ENCODE data around the gene PGGT1B. TPM values are rescaled to one million over a fixed set of nuclear protein-coding genes. Genes with fewer than 3 reads are reported as not detected.

Gene PGGT1B
- total RNA-seq, 1 experiment from 2014 or later = 37.7 TPM

- peaks cover 37% of the 10 kb centered on the region for H3K27me3 ChIP-seq (ENCODE audit: control insufficient read depth, insufficient read depth, low read length)
- POLR2A ChIA-PET = no interaction called here
These were observed 83.7 kb downstream of the PGGT1B start for GRCh38 chr5:115179030-115179393.

GRCh38 chr5:115170929-115171510 is 91.7 kb downstream of the PGGT1B start:
- H3K27me3 ChIP-seq (ENCODE audit: control insufficient read depth, insufficient read depth, low read length) = peaks cover 28% of the 10 kb centered on the region
- no peaks in the 10 kb centered on the region for H3K9me3 ChIP-seq (ENCODE audit: control insufficient read depth, insufficient read depth, low read depth, low read length)
- no TSS peak for BruUV-seq (replicated peaks)
- ChIA-PET CTCF (no interaction called here), POLR2A (interaction anchor here (0.6 kb wide), 1 partner anchor 1797 kb away, joined by 3 read pairs; no protein-coding TSS in a partner anchor)
- H3K4me3 ChIP-seq (ENCODE audit: low read depth in 2 of 2, low read length in 2 of 2) = peak overlapping the region; percentile 73 to 74
- ATAC-seq (no peak), DNase-seq (ENCODE audit: low read depth, low spot score) (no peak)
- in situ Hi-C loops (cut with HindIII; ENCODE audit: low pct_unique_long_range_greater_than_20kb, low sequenced_read_pairs) = no loop called here
- H3K27ac ChIP-seq (ENCODE audit: low read length) = no peak overlapping the region
- intact Hi-C loops (cut with micrococcal nuclease; ENCODE audit: unreplicated experiment) = no loop called here
- H3K36me3 ChIP-seq (ENCODE audit: control insufficient read depth, insufficient read depth, low read length) = no peaks in the 10 kb centered on the region
- H3K4me1 ChIP-seq (ENCODE audit: control insufficient read depth, insufficient read depth, low read length) = no peaks in the 10 kb centered on the region; the same call in 1 of the 2 replicates
- TF ChIP-seq REST (IDR thresholded peaks at IDR 0.05; ENCODE audit: insufficient read depth in 1 of 2, low read depth in 2 of 2, low read length in 1 of 2) (no peak), SIN3A (IDR thresholded peaks at IDR 0.05; ENCODE audit: borderline replicate concordance, insufficient read depth, low read depth, low read length) (no peak), TCF7L2 (IDR thresholded peaks at IDR 0.05; ENCODE audit: low read depth, low read length) (no peak), POLR2AphosphoS5 (IDR thresholded peaks at IDR 0.05; ENCODE audit: low read depth, low read length) (no peak)

More at GRCh38 chr5:115179030-115179393, 83.7 kb downstream of the PGGT1B start:
- intact Hi-C loops (cut with micrococcal nuclease; ENCODE audit: unreplicated experiment) (no loop called here), in situ Hi-C loops (cut with HindIII; ENCODE audit: low pct_unique_long_range_greater_than_20kb, low sequenced_read_pairs) (no loop called here)
- Histone ChIP-seq H3K4me1 (ENCODE audit: control insufficient read depth, insufficient read depth, low read length) (no peaks in the 10 kb centered on the region; the same call in 1 of the 2 replicates), H3K9me3 (ENCODE audit: control insufficient read depth, insufficient read depth, low read depth, low read length) (no peaks in the 10 kb centered on the region), H3K27ac (ENCODE audit: low read length) (no peak overlapping the region), H3K4me3 (ENCODE audit: low read depth in 2 of 2, low read length in 2 of 2) (no peak overlapping the region), H3K36me3 (ENCODE audit: control insufficient read depth, insufficient read depth, low read length) (peaks cover 2% of the 10 kb centered on the region; the same call in 1 of the 2 replicates)
- DNase-seq (ENCODE audit: low read depth, low spot score) = no peak
- TF ChIP-seq SIN3A (IDR thresholded peaks at IDR 0.05; ENCODE audit: borderline replicate concordance, insufficient read depth, low read depth, low read length) (no peak), TCF7L2 (IDR thresholded peaks at IDR 0.05; ENCODE audit: low read depth, low read length) (no peak), CTCF (IDR thresholded peaks at IDR 0.05) (no peak), REST (IDR thresholded peaks at IDR 0.05; ENCODE audit: insufficient read depth in 1 of 2, low read depth in 2 of 2, low read length in 1 of 2) (no peak), POLR2AphosphoS5 (IDR thresholded peaks at IDR 0.05; ENCODE audit: low read depth, low read length) (no peak)
- BruUV-seq (replicated peaks) = no TSS peak
- ATAC-seq = no peak
- CTCF ChIA-PET = no interaction called here

Data from Panc1 (cell line).